ENCODE measurements around the gene RPS21. TPM values are rescaled to one million over a fixed set of nuclear protein-coding genes. Genes with fewer than 3 reads are reported as not detected.

Gene RPS21
- total and polyA plus RNA-seq, 10 donors = 1,168 to 11,722 (median 3,328) TPM

GRCh38 chr20:62408055-62408454 is 21.2 kb downstream of the RPS21 start:
- WGBS, 5 donors = 94 to 97% (median 96%) methylated on average over 12 to 15 of the region's 15 CpGs
- intact Hi-C loops (cut with DNase I; ENCODE audit: low total_unique reads) = no loop called here
- H3K27ac ChIP-seq = peak overlapping the region in 3 of 8 donors; percentile 77 to 87 (median 85)
- H3K36me3 ChIP-seq = peaks cover 0 to 5% (median 0%) of the 10 kb centered on the region in 6 donors
- no peak for TF ChIP-seq POLR2AphosphoS5 (IDR thresholded peaks at IDR 0.05)
- no peak for TF ChIP-seq CTCF (IDR thresholded peaks at IDR 0.05 in 8 of 11, conservative IDR thresholded peaks at IDR 0.05 in 3 of 11)
- TF ChIP-seq POLR2A (IDR thresholded peaks at IDR 0.05) = no peak
- no peaks in the 10 kb centered on the region for H3K9me3 ChIP-seq
- H3K4me3 ChIP-seq = peak overlapping the region in 4 of 8 donors; percentile 53 to 82 (median 56)
- peak; percentile 86 for DNase-seq
- peaks cover 24 to 67% (median 50%) of the 10 kb centered on the region in 6 donors for H3K4me1 ChIP-seq
- no peaks in the 10 kb centered on the region for H3K27me3 ChIP-seq (replicated peaks in 1 of 7)

- TF ChIP-seq POLR2A (IDR thresholded peaks at IDR 0.05) (no peak), POLR2AphosphoS5 (IDR thresholded peaks at IDR 0.05) (no peak), CTCF (IDR thresholded peaks at IDR 0.05 in 8 of 11, conservative IDR thresholded peaks at IDR 0.05 in 3 of 11) (no peak)
These were observed 21.7 kb downstream of the RPS21 start for GRCh38 chr20:62408640-62409039.

GRCh38 chr20:62409086-62409853 is 22.4 kb downstream of the RPS21 start:
- intact Hi-C loops (cut with DNase I; ENCODE audit: low total_unique reads) = no loop called here
- DNase-seq = no peak

More at GRCh38 chr20:62408640-62409039, 21.7 kb downstream of the RPS21 start:
- Histone ChIP-seq H3K27me3 (replicated peaks in 1 of 7) (no peaks in the 10 kb centered on the region), H3K9me3 (no peaks in the 10 kb centered on the region), H3K36me3 (no peaks in the 10 kb centered on the region), H3K4me3 (no peak overlapping the region), H3K4me1 (peaks cover 24 to 67% (median 50%) of the 10 kb centered on the region in 6 donors), H3K27ac (no peak overlapping the region)
- intact Hi-C loops (cut with DNase I; ENCODE audit: low total_unique reads) = no loop called here
- no peak for DNase-seq
- 94 to 98% (median 95%) methylated on average over 9 to 12 of the region's 12 CpGs for WGBS, 5 donors

More at GRCh38 chr20:62409086-62409853, 22.4 kb downstream of the RPS21 start:
- H3K4me1 ChIP-seq = peaks cover 24 to 62% (median 50%) of the 10 kb centered on the region in 6 donors
- H3K36me3 ChIP-seq = no peaks in the 10 kb centered on the region
- H3K27me3 ChIP-seq (replicated peaks in 1 of 7) = peaks cover 0 to 1% (median 0%) of the 10 kb centered on the region in 7 donors
- H3K9me3 ChIP-seq = no peaks in the 10 kb centered on the region
- TF ChIP-seq POLR2AphosphoS5 (IDR thresholded peaks at IDR 0.05) (no peak), POLR2A (IDR thresholded peaks at IDR 0.05) (no peak), CTCF (IDR thresholded peaks at IDR 0.05 in 8 of 11, conservative IDR thresholded peaks at IDR 0.05 in 3 of 11) (no peak)
- peak overlapping the region in 1 of 8 donors; percentile 49 for H3K4me3 ChIP-seq
- peak overlapping the region in 1 of 8 donors; percentile 9 for H3K27ac ChIP-seq
- WGBS, 5 donors = 87 to 92% (median 91%) methylated on average over 9 to 12 of the region's 12 CpGs
